Kidney (tissue), 14 donors: Measurements from ENCODE around the gene NDFIP1. TPM values are rescaled to one million over a fixed set of nuclear protein-coding genes. Genes with fewer than 3 reads are reported as not detected.

Experiments used
- DNase-seq, 5 donors: peaks; one replicate each; pipeline ENCODE4 v3.0.0-alpha.2; 2013 to 2020
- FAIRE-seq: peaks from 2 replicates; lab custom pipeline; 2012; peaks lifted over from hg19 to GRCh38; lab: Jason Lieb, UNC
- H3K27ac ChIP-seq, 2 donors: one replicate each; pipeline ENCODE4 v1.7.0; 2013; ENCODE audit warnings: low read depth in 2 of 2, low read length in 2 of 2, inconsistent platforms in 1 of 2
- H3K27me3 ChIP-seq: one replicate; pipeline ENCODE4 v1.7.1; 2013; ENCODE audit warnings: low read length, inconsistent platforms; ENCODE audit not compliant: control insufficient read depth, insufficient read depth
- H3K36me3 ChIP-seq, 3 donors: one replicate each; pipeline versions ENCODE4 v1.7.0 to v1.7.1; 2013; ENCODE audit warnings: low read length in 3 of 3, control low read depth in 1 of 3, inconsistent platforms in 1 of 3; ENCODE audit not compliant: insufficient read depth in 3 of 3, control insufficient read depth in 2 of 3
- H3K4me1 ChIP-seq, 3 donors: one replicate each; pipeline versions ENCODE4 v1.7.0 to v1.7.1; 2013; ENCODE audit warnings: low read length in 3 of 3, inconsistent platforms in 1 of 3, low read depth in 1 of 3; ENCODE audit not compliant: control insufficient read depth in 2 of 3, insufficient read depth in 2 of 3
- H3K4me3 ChIP-seq, 3 donors: one replicate each; pipeline versions ENCODE4 v1.7.0 to v1.8.1; 2013; ENCODE audit warnings: low read length in 3 of 3, control low read depth in 1 of 3, inconsistent platforms in 1 of 3
- H3K9ac ChIP-seq, 3 donors: one replicate each; pipeline versions ENCODE4 v1.7.0 to v1.7.1; 2013; ENCODE audit warnings: low read length in 3 of 3, control low read depth in 1 of 3, inconsistent platforms in 1 of 3
- H3K9me3 ChIP-seq, 3 donors: one replicate each; pipeline versions ENCODE4 v1.7.0 to v1.7.1; 2013; ENCODE audit warnings: low read length in 3 of 3, control low read depth in 1 of 3, inconsistent platforms in 1 of 3; ENCODE audit not compliant: control insufficient read depth in 2 of 3, insufficient read depth in 1 of 3
- CTCF ChIP-seq: IDR thresholded peaks from 3 replicates; pipeline ENCODE4 v1.5.1; 2012; ENCODE audit warnings: mild to moderate bottlenecking, moderate library complexity, borderline replicate concordance; ENCODE audit not compliant: insufficient read depth; ENCODE audit errors: extremely low read depth
- intact Hi-C: fragments of 100-400 bp; cut with DNase I; formaldehyde crosslinking; loops from one replicate; pipeline ENCODE4 v1.11.1; 2022
- polyA plus RNA-seq: library from polyadenylated mRNA; stranded (reverse); fragments of 350-450 nt; fragmentation: Illumina TruSeq; extraction: RNeasy Lipid Tissue Mini Kit (QIAGEN cat#74804); gene quantifications from one replicate; pipeline ENCODE4 v1.2.3, GENCODE V29; 2014; ENCODE audit warnings: low read depth, low replicate concordance; ENCODE audit not compliant: insufficient read depth
- total RNA-seq: library from RNA; stranded (reverse); fragmentation: NEBNext Ultra II Directional; extraction: Animal tissue kit (Norgen Biotek cat#: 25700); gene quantifications from one replicate; pipeline ENCODE4 v1.2.1, GENCODE V29; 2021
- donor health status: control.
- donor health status: control.
- donor health status: control.
- donor health status: control.
- donor health status: control.
- donor health status: DM: yes; HTN: yes; CAD: no.
- donor health status: Normal renal cell carcinoma (clear cell type).

NDFIP1 gene
- total and polyA plus RNA-seq, 2 donors from 2014 or later = 92.8 to 107 TPM

- no peaks in the 10 kb centered on the region for H3K36me3 ChIP-seq
- H3K4me3 ChIP-seq = no peak overlapping the region
- H3K9me3 ChIP-seq = no peaks in the 10 kb centered on the region
- H3K27ac ChIP-seq = no peak overlapping the region
- H3K27me3 ChIP-seq = no peaks in the 10 kb centered on the region
- H3K9ac ChIP-seq = no peak overlapping the region
- intact Hi-C loops = no loop called here
- TF ChIP-seq CTCF = no peak
- peaks cover 0 to under 1% (median 0%) of the 10 kb centered on the region in 3 donors for H3K4me1 ChIP-seq
- no peak for FAIRE-seq
- no peak for DNase-seq
Observed at GRCh38 chr5:142164315-142164714, 55.7 kb downstream of the NDFIP1 start.

GRCh38 chr5:142166754-142167153, 58.2 kb downstream of the NDFIP1 start:
- FAIRE-seq = no peak
- intact Hi-C loops = no loop called here
- H3K4me3 ChIP-seq = no peak overlapping the region
- no peak for DNase-seq
- no peak for TF ChIP-seq CTCF
- H3K36me3 ChIP-seq = no peaks in the 10 kb centered on the region
- H3K27me3 ChIP-seq = no peaks in the 10 kb centered on the region
- no peak overlapping the region for H3K9ac ChIP-seq
- H3K9me3 ChIP-seq = no peaks in the 10 kb centered on the region
- no peak overlapping the region for H3K27ac ChIP-seq
- H3K4me1 ChIP-seq = peaks cover 0 to 3% (median 0%) of the 10 kb centered on the region in 3 donors

GRCh38 chr5:142167458-142167857, 58.9 kb downstream of the NDFIP1 start:
- Histone ChIP-seq H3K4me3 (no peak overlapping the region), H3K9ac (no peak overlapping the region), H3K27ac (no peak overlapping the region), H3K4me1 (peaks cover 0 to 3% (median 0%) of the 10 kb centered on the region in 3 donors), H3K36me3 (no peaks in the 10 kb centered on the region), H3K9me3 (no peaks in the 10 kb centered on the region), H3K27me3 (no peaks in the 10 kb centered on the region)
- intact Hi-C loops = no loop called here
- no peak for FAIRE-seq
- no peak for TF ChIP-seq CTCF
- DNase-seq = no peak

- no peak for TF ChIP-seq CTCF
Observed at GRCh38 chr5:142168365-142168764, 59.8 kb downstream of the NDFIP1 start.

More at GRCh38 chr5:142168365-142168764, 59.8 kb downstream of the NDFIP1 start:
- no peak for DNase-seq
- no peaks in the 10 kb centered on the region for H3K9me3 ChIP-seq
- H3K36me3 ChIP-seq = no peaks in the 10 kb centered on the region
- H3K27me3 ChIP-seq = no peaks in the 10 kb centered on the region
- no peak overlapping the region for H3K9ac ChIP-seq
- FAIRE-seq = no peak
- H3K4me1 ChIP-seq = peaks cover 0 to 3% (median 0%) of the 10 kb centered on the region in 3 donors
- H3K4me3 ChIP-seq = no peak overlapping the region
- no peak overlapping the region for H3K27ac ChIP-seq
- intact Hi-C loops = no loop called here
